ENCODE results near the gene AMOT.

The AMOT gene

GRCh38 chrX:112826023-112826422, 14.6 kb downstream of the AMOT start:
- Histone ChIP-seq H3K27me3 (ENCODE audit: insufficient read depth, poor library complexity, severe bottlenecking) (no peaks in the 10 kb centered on the region), H3K4me1 (ENCODE audit: insufficient read depth, poor library complexity, severe bottlenecking) (no peaks in the 10 kb centered on the region), H3K36me3 (ENCODE audit: low read depth) (no peaks in the 10 kb centered on the region), H3K4me3 (ENCODE audit: severe bottlenecking) (no peak overlapping the region), H3K9me3 (ENCODE audit: severe bottlenecking) (no peaks in the 10 kb centered on the region), H3K27ac (ENCODE audit: poor library complexity, severe bottlenecking) (no peak overlapping the region)
- ATAC-seq (ENCODE audit: low read depth) = no peak
- no peak for TF ChIP-seq CTCF (IDR thresholded peaks at IDR 0.05; ENCODE audit: poor library complexity, severe bottlenecking)
- DNase-seq (ENCODE audit: low spot score) = no peak

GRCh38 chrX:112822892-112823291, 17.7 kb downstream of the AMOT start:
- H3K36me3 ChIP-seq (ENCODE audit: low read depth) = no peaks in the 10 kb centered on the region
- no peak for TF ChIP-seq CTCF (IDR thresholded peaks at IDR 0.05; ENCODE audit: poor library complexity, severe bottlenecking)
- DNase-seq (ENCODE audit: low spot score) (no peak), ATAC-seq (ENCODE audit: low read depth) (no peak)
- H3K4me1 ChIP-seq (ENCODE audit: insufficient read depth, poor library complexity, severe bottlenecking) = no peaks in the 10 kb centered on the region
- no peaks in the 10 kb centered on the region for H3K27me3 ChIP-seq (ENCODE audit: insufficient read depth, poor library complexity, severe bottlenecking)
- no peaks in the 10 kb centered on the region for H3K9me3 ChIP-seq (ENCODE audit: severe bottlenecking)
- H3K27ac ChIP-seq (ENCODE audit: poor library complexity, severe bottlenecking) = no peak overlapping the region
- no peak overlapping the region for H3K4me3 ChIP-seq (ENCODE audit: severe bottlenecking)

- Histone ChIP-seq H3K27ac (ENCODE audit: poor library complexity, severe bottlenecking) (no peak overlapping the region), H3K4me3 (ENCODE audit: severe bottlenecking) (no peak overlapping the region), H3K27me3 (ENCODE audit: insufficient read depth, poor library complexity, severe bottlenecking) (no peaks in the 10 kb centered on the region), H3K36me3 (ENCODE audit: low read depth) (no peaks in the 10 kb centered on the region), H3K4me1 (ENCODE audit: insufficient read depth, poor library complexity, severe bottlenecking) (no peaks in the 10 kb centered on the region), H3K9me3 (ENCODE audit: severe bottlenecking) (no peaks in the 10 kb centered on the region)
- no peak for DNase-seq (ENCODE audit: low spot score)
- no peak for ATAC-seq (ENCODE audit: low read depth)
- TF ChIP-seq CTCF (IDR thresholded peaks at IDR 0.05; ENCODE audit: poor library complexity, severe bottlenecking) = no peak
Observed at GRCh38 chrX:112820364-112821268, 20.0 kb downstream of the AMOT start.

- Histone ChIP-seq H3K27me3 (ENCODE audit: insufficient read depth, poor library complexity, severe bottlenecking) (no peaks in the 10 kb centered on the region), H3K4me1 (ENCODE audit: insufficient read depth, poor library complexity, severe bottlenecking) (no peaks in the 10 kb centered on the region), H3K36me3 (ENCODE audit: low read depth) (no peaks in the 10 kb centered on the region), H3K4me3 (ENCODE audit: severe bottlenecking) (no peak overlapping the region), H3K27ac (ENCODE audit: poor library complexity, severe bottlenecking) (no peak overlapping the region), H3K9me3 (ENCODE audit: severe bottlenecking) (no peaks in the 10 kb centered on the region)
- TF ChIP-seq CTCF (IDR thresholded peaks at IDR 0.05; ENCODE audit: poor library complexity, severe bottlenecking) = no peak
- DNase-seq (ENCODE audit: low spot score) = no peak
- no peak for ATAC-seq (ENCODE audit: low read depth)
Observed at GRCh38 chrX:112819813-112820212, 20.8 kb downstream of the AMOT start.

Data from RWPE2 (cell line).